GM19397 (cell line): ENCODE data around the gene CEP57.
"Not testable (repeated sequence)": the region's sequence is repeated elsewhere in the genome, so short reads cannot be mapped to it uniquely, and the experiment has no call there.

ENCODE experiments used
- ATAC-seq: cut with Tn5 transposase; IDR thresholded peaks from one replicate; pipeline ENCODE4 v1.9.1; 2021; ENCODE audit warnings: mild to moderate bottlenecking, moderate library complexity; ENCODE audit not compliant: unreplicated experiment

CEP57 gene

GRCh38 chr11:95795627-95796295 lies 5.5 kb downstream of the CEP57 start:
- no peak for ATAC-seq

GRCh38 chr11:95796501-95796900 lies 6.2 kb downstream of the CEP57 start:
- no peak for ATAC-seq

DNA sequence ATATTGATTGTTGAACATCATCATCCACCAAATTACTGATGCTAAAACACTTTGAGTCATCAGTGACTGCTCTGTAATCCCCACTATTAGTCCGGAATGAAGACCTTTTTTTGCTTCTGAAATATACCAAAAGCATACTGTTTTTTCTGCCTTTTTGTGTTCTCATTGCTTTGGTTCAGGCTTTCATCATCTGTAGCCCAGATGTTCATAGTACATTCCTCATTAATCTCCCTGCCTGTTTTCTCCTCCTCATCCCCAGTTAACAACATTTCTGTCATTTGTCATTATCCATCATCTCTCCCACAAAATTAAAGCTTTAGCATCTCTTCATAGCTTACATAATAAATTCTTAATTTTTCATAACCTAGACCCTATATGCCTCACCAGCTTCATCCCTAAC lies 9.2 kb downstream of the CEP57 start:
- ATAC-seq = no peak

- ATAC-seq = no peak
These were observed 10.1 kb downstream of the CEP57 start for GRCh38 chr11:95800438-95800837.

DNA sequence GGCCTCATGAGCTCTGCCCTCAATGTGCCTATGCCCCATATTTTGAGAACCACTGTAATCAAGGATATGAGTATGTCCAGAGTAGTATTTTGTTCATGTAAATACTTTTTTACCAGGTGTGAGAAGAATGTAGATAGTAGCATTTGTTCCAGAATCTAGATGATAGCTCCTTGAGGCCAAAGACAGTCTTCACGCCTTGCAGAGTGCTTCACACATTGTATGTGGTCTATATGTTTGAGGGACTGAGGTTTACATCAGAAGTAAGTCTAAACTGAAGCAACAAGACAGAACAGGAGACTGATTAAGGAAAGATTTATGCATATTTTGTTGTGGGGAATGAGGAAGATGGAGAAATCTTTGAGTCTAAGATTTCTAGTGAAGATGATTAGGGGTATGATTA lies 12.5 kb downstream of the CEP57 start:
- ATAC-seq = no peak

GRCh38 chr11:95803973-95804372 lies 13.7 kb downstream of the CEP57 start:
- no peak for ATAC-seq

- no peak for ATAC-seq
These were observed 15.6 kb downstream of the CEP57 start for GRCh38 chr11:95805869-95806268.

DNA sequence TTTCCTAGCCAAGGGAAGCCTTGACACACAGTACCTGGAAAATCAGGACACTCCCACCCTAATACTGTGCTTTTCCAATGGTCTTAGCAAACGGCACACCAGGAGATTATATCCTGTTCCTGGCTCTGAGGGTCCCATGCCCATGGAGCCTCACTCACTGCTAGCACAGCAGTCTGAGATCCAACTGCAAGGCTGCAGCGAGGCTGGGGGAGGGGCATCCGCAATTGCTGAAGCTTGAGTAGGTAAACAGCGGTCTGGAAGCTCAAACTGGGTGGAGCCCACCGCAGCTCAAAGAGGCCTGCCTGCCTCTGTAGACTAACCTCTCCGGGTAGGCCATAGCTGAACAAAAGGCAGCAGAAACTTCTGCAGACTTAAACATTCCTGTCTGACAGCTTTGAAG lies 16.2 kb downstream of the CEP57 start:
- ATAC-seq = not testable (repeated sequence)

DNA sequence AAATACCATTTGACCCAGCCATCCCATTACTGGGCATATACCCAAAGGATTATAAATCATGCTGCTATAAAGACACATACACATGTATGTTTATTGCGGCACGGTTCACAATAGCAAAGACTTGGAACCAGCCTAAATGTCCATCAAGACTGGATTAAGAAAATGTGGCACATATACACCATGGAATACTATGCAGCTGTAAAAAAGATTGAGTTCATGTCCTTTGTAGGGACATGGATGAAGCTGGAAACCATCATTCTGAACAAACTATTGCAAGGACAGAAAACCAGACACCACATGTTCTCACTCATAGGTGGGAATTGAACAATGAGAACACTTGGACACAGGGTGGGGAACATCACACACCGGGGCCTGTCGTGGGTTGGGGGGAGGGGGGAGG lies 20.8 kb downstream of the CEP57 start:
- ATAC-seq = not testable (repeated sequence)

- ATAC-seq = no peak
These were observed 25.7 kb downstream of the CEP57 start for GRCh38 chr11:95816037-95816436.

DNA sequence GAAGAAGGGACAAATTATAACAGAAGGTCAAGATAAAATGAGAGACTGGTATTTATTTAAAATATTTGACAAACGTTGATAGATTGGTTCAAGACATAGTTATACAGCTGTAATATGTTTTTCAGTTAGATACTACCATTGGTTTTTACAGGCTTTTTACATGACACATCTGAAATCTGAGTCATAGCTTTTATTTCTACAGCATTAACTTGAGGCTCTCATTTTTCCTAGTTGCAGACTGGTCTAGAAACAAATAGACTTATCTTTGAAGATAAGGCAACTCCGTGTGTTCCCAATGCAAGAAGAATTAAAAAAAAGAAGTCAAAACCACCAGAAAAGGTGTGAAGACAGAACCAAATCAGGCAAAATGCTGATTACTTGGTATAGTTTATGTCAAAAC lies 31.3 kb downstream of the CEP57 start:
- ATAC-seq = no peak

DNA sequence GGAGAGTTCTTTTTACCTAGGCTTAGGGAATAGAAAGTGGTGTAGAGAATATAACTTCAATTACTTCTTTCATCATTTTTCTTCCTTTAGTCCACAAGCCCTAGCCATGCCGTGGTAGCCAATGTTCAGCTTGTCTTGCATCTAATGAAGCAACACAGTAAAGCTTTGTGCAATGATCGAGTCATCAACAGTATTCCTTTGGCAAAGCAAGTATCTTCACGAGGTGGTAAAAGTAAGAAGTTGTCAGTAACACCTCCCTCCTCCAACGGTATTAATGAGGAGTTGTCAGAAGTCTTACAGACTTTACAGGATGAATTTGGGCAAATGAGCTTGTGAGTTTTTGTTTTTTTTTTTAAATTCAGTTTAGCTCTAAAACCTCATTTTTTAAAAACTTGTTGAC lies 37.4 kb downstream of the CEP57 start:
- ATAC-seq = no peak

GRCh38 chr11:95829580-95830259 lies 39.4 kb downstream of the CEP57 start:
- no peak for ATAC-seq

DNA sequence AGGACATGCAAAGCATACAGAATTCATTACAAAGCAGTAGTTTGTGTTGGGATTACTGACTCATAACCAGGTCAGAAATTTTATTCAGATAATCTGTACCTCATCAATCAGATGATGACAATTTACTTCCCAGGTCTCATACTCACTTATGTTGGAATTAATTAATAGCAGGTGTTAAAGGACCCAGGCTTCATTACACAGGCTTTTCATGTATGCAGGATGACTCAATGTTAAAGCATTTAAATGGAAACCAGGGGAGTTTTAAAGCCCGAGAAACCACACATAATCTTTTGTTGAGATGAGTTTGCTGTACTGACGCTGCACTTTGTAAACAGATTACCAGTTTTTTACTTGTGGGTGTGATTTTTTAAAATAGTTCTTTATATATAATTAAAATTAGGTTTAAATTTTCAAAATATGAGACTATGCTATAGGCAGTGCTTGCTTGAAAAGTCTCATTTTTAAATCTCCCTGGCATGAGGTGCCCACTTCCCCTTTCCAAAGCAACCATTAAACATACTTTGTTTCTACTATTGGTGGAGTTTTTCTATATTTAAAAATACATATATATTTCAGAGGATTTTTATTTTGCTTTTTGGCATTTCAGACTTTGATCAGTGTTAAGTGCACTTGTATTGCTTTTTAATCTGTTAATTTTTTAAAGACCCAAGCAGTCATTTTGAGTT lies 41.0 kb downstream of the CEP57 start:
- ATAC-seq = no peak

DNA sequence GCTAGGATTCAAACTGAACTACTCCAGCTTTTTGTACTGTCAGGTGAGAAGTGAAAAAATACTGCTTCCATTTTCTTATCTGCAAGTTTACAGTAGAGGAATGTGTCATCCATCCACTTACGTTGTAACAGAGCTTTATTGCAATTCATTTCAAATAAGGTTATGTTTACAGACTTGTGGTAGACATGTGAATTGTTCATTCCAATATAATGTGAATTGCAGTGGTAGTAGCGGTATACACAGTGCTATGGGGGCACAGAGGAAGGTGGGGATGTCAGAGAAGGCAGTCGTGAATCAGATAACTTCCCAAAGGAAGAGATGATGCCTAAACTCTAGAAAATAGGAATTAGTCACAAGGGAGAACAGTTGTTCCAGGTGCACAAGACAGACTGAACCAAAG lies 42.5 kb downstream of the CEP57 start:
- ATAC-seq = no peak

- no peak for ATAC-seq
These were observed 43.1 kb downstream of the CEP57 start for GRCh38 chr11:95833378-95833777.

- no peak for ATAC-seq
These were observed 45.1 kb downstream of the CEP57 start for GRCh38 chr11:95835351-95835750.

DNA sequence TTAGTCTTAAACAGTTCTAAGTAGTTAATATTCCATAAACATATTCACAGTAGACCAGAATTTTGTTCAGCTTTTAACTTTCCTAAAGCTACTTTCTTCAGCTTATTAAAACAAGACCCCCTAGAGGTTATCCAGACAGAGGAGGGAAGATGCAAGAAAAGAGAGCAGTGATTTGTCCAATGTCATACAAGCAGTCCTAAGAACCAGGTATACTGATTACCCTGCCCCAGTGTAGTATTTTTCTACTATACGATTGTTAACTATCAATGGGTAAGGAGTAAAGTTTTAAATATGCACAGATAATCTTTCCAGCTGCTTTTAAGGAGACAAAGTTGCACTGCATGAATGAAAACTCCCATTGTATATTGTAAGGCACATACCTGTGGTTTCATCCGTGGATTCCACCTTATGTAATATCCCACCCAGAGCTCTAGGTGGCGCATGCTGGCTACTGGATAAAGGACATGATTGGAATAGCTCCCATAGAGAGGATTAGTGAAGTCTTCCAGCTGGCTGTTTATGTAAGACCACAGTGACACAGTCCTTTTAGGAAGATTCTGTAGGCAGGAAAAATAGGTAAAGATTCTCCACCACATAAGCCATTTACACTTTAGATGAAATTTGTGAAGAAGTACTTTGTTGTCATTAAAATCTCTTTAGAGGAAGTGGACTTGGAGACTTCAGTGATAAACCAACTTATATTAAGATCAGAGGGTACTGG lies 45.6 kb downstream of the CEP57 start:
- ATAC-seq = peak; percentile 75

DNA sequence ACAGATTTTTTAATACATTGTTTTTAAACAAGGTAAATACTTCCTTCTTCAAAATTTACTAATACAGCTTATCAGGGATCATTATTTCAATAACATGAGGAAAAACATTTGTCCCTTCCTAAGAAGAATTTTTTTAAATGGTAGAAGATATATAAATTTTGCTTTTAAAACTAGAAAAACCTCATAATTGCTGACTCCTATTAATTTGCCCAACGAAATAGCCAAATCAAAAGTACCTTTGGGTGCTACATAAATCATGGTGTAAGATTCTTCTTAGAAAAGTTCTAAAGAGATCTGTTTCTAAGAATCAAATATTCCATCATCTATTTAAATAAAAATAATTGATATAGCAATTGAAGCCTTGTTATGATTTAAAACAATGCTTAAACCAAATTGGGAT lies 54.9 kb downstream of the CEP57 start:
- ATAC-seq = no peak

- no peak for ATAC-seq
These were observed 59.0 kb downstream of the CEP57 start for GRCh38 chr11:95849087-95849825.

- no peak for ATAC-seq
These were observed 59.8 kb downstream of the CEP57 start for GRCh38 chr11:95850137-95850536.
